Fibroblast of lung (primary cell): Measurements from ENCODE around the gene IL11RA. TPM values are rescaled to one million over a fixed set of nuclear protein-coding genes. Genes with fewer than 3 reads are reported as not detected.

Experiments
- DNase-seq, 2 donors: peaks; one replicate each; pipeline versions ENCODE4 v3.0.0 to v3.0.0-alpha.2; 2010; ENCODE audit warnings: low read depth in 2 of 2
- H2AFZ ChIP-seq: 2 replicates; pipeline ENCODE4 v1.5.1; 2012; ENCODE audit warnings: low read length, control low read depth, inconsistent platforms
- H3K27ac ChIP-seq: 2 replicates; pipeline ENCODE4 v1.5.1; 2011; ENCODE audit warnings: low read length, control low read depth; ENCODE audit not compliant: insufficient read depth
- H3K27me3 ChIP-seq: 2 replicates; pipeline ENCODE4 v1.5.1; 2011; ENCODE audit warnings: mild to moderate bottlenecking, low read length; ENCODE audit not compliant: control insufficient read depth, insufficient read depth
- H3K36me3 ChIP-seq: 2 replicates; pipeline ENCODE4 v1.5.1; 2011; ENCODE audit warnings: low read length; ENCODE audit not compliant: control insufficient read depth, insufficient read depth
- H3K4me1 ChIP-seq: 2 replicates; pipeline ENCODE4 v1.5.1; 2011; ENCODE audit warnings: low read length; ENCODE audit not compliant: control insufficient read depth, insufficient read depth; ENCODE audit errors: extremely low read depth
- H3K4me2 ChIP-seq: 2 replicates; pipeline ENCODE4 v1.5.1; 2011; ENCODE audit warnings: low read length, control low read depth; ENCODE audit not compliant: insufficient read depth; ENCODE audit errors: extremely low read depth
- H3K4me3 ChIP-seq, 4 experiments: fragments of 200-600 bp in 1 of 4; sonication (generic) in 1 of 4; replicated peaks in 1 of 4; 2 replicates each; pipeline ENCODE4 v1.5.1; 2011 to 2016; ENCODE audit warnings: low read length in 4 of 4, low read depth in 3 of 4, mild to moderate bottlenecking in 3 of 4, control low read depth in 2 of 4, inconsistent platforms in 1 of 4, mixed read lengths in 1 of 4; ENCODE audit not compliant: insufficient read depth in 1 of 4; ENCODE audit errors: control extremely low read depth in 1 of 4
- H3K79me2 ChIP-seq: 2 replicates; pipeline ENCODE4 v1.5.1; 2012; ENCODE audit warnings: mild to moderate bottlenecking, low read length, inconsistent platforms; ENCODE audit not compliant: control insufficient read depth, insufficient read depth
- H3K9ac ChIP-seq: 2 replicates; pipeline ENCODE4 v1.5.1; 2011; ENCODE audit warnings: mild to moderate bottlenecking, low read length, control low read depth; ENCODE audit not compliant: insufficient read depth
- H3K9me3 ChIP-seq: 2 replicates; pipeline ENCODE4 v1.5.1; 2012; ENCODE audit warnings: low read depth, low read length; ENCODE audit not compliant: control insufficient read depth, insufficient read depth
- H4K20me1 ChIP-seq: 2 replicates; pipeline ENCODE4 v1.5.1; 2011; ENCODE audit warnings: low read length; ENCODE audit not compliant: control insufficient read depth, insufficient read depth; ENCODE audit errors: extremely low read depth
- EZH2 ChIP-seq: IDR thresholded peaks from 2 replicates; pipeline ENCODE4 v1.5.1; 2012; ENCODE audit warnings: low read length, control low read depth, mild to moderate bottlenecking; ENCODE audit errors: missing control alignments
- polyA plus RNA-seq, 2 donors: library from polyadenylated mRNA; depleted of rRNA in 1 of 2; stranded (reverse) in 1 of 2; unstranded in 1 of 2; fragments of >200 nt; gene quantifications; 2 replicates each; pipeline ENCODE4 v1.2.1, GENCODE V29; 2011 to 2012; ENCODE audit warnings: missing spikeins in 1 of 2
- total RNA-seq: library from RNA; depleted of rRNA; stranded (reverse); fragments of >200 nt; gene quantifications from 2 replicates; pipeline ENCODE4 v1.2.1, GENCODE V29; 2014
- TF ChIP-seq, protein P1 (sequence below), 2 donors: IDR thresholded peaks in 1 of 2; conservative IDR thresholded peaks in 1 of 2; 1 replicate in 1 of 2; 2 replicates in 1 of 2; pipeline ENCODE4 v1.5.1; 2011 to 2012; ENCODE audit warnings: low read length in 2 of 2, control low read depth in 1 of 2, inconsistent platforms in 1 of 2, low read depth in 1 of 2, mild to moderate bottlenecking in 1 of 2

IL11RA gene
- total and polyA plus RNA-seq, 2 donors (not counting 1 experiment from before 2014, with no cell fraction given), result 5.0 to 6.9 TPM

- H4K20me1 ChIP-seq, result no peaks in the 10 kb centered on the region
- H3K27me3 ChIP-seq, result no peaks in the 10 kb centered on the region
- DNase-seq, result no peak
- TF ChIP-seq, protein P1, sequence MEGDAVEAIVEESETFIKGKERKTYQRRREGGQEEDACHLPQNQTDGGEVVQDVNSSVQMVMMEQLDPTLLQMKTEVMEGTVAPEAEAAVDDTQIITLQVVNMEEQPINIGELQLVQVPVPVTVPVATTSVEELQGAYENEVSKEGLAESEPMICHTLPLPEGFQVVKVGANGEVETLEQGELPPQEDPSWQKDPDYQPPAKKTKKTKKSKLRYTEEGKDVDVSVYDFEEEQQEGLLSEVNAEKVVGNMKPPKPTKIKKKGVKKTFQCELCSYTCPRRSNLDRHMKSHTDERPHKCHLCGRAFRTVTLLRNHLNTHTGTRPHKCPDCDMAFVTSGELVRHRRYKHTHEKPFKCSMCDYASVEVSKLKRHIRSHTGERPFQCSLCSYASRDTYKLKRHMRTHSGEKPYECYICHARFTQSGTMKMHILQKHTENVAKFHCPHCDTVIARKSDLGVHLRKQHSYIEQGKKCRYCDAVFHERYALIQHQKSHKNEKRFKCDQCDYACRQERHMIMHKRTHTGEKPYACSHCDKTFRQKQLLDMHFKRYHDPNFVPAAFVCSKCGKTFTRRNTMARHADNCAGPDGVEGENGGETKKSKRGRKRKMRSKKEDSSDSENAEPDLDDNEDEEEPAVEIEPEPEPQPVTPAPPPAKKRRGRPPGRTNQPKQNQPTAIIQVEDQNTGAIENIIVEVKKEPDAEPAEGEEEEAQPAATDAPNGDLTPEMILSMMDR (conservative IDR thresholded peaks at IDR 0.05 in 1 of 2, IDR thresholded peaks at IDR 0.05 in 1 of 2; ENCODE audit: low read depth in 1 of 2, low read length in 2 of 2), result no peak
- TF ChIP-seq EZH2, result no peak
- H3K4me1 ChIP-seq, result no peaks in the 10 kb centered on the region
- H3K4me3 ChIP-seq, result no peak overlapping the region
- no peaks in the 10 kb centered on the region for H3K79me2 ChIP-seq
- no peak overlapping the region for H3K27ac ChIP-seq
- H3K36me3 ChIP-seq, result no peaks in the 10 kb centered on the region
- H3K9ac ChIP-seq, result no peak overlapping the region
- no peaks in the 10 kb centered on the region for H3K9me3 ChIP-seq
- no peak overlapping the region for H2AFZ ChIP-seq
- H3K4me2 ChIP-seq, result no peak overlapping the region
Measured at GRCh38 chr9:34689512-34689911, 37.5 kb downstream of the IL11RA start.

GRCh38 chr9:34690983-34691935 lies 39.3 kb downstream of the IL11RA start, which contains the start of gene CCL19:
TSS of gene CCL19 (minus strand) at chr9:34691276. CDS start at chr9:34691139, 137 bp downstream.
- Histone ChIP-seq H3K4me1 (no peaks in the 10 kb centered on the region), H3K9me3 (no peaks in the 10 kb centered on the region), H4K20me1 (no peaks in the 10 kb centered on the region), H3K79me2 (no peaks in the 10 kb centered on the region), H3K4me2 (no peak within 1 kb of the TSS), H2AFZ (no peak within 1 kb of the TSS), H3K9ac (no peak within 1 kb of the TSS), H3K27ac (no peak within 1 kb of the TSS), H3K36me3 (no peaks in the 10 kb centered on the region), H3K4me3 (no peak within 1 kb of the TSS), H3K27me3 (no peaks in the 10 kb centered on the region)
- DNase-seq, result no peak
- no peak for TF ChIP-seq EZH2
- TF ChIP-seq, protein P1 (conservative IDR thresholded peaks at IDR 0.05 in 1 of 2, IDR thresholded peaks at IDR 0.05 in 1 of 2; ENCODE audit: low read depth in 1 of 2, low read length in 2 of 2), result no peak

DNA sequence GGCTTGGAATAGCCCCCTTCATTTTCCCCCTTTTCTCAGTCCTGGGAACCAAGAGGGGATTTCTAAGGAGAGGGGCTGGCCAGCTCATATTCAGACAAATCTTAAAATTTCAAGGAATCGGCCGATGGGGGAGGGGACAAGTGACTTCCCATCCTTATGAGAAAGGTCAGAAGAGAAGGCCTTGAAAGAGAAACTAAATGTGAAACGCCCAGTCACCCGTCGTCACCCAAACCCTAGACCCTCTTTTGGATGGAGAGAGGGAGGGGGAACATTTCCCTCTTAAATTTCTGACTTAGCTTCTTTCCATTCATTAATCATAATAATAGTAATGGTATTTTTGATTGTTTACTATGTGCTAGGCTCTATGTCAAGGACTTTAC lies 39.9 kb downstream of the IL11RA start:
- no peak for DNase-seq
- Histone ChIP-seq H3K79me2 (no peaks in the 10 kb centered on the region), H3K4me1 (no peaks in the 10 kb centered on the region), H3K4me3 (no peak overlapping the region), H2AFZ (no peak overlapping the region), H3K4me2 (no peak overlapping the region), H3K27ac (no peak overlapping the region), H3K36me3 (no peaks in the 10 kb centered on the region), H3K9me3 (no peaks in the 10 kb centered on the region), H3K27me3 (no peaks in the 10 kb centered on the region), H3K9ac (no peak overlapping the region), H4K20me1 (no peaks in the 10 kb centered on the region)
- TF ChIP-seq, protein P1 (conservative IDR thresholded peaks at IDR 0.05 in 1 of 2, IDR thresholded peaks at IDR 0.05 in 1 of 2; ENCODE audit: low read depth in 1 of 2, low read length in 2 of 2), result no peak
- TF ChIP-seq EZH2, result no peak
